ENCODE measurements around the gene LRRC51.

LRRC51 gene

DNA sequence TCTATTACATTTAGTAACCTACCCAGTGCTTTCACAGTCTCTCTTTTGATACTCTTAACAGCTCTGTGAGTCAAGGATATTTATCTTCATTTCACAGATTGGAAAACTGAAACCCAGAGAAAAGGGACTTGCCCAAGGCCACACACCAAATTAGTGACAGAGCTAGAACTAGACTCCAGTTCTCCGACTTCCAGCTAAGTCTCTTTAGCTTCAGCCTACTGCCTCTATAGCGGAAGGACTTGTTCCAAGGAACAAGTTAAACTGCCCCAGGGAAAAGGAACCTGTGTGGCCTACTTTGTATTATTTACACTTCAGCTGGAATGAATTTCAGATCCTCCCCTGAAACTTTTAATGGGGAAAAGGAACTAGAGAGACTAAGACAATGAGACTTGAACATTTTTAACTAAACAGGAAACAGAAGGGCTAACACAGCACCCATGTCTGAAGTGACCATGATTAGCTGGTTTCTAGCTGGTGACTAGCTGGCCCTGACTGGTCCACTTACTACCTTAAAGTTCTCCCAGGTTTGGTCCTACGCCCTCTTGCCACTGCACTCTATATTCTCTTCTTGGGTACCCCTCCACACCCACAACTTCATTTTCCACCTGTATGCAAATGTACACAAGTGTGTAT, 1.3 kb downstream of the LRRC51 start:
- no peak for TF ChIP-seq ZFX (IDR thresholded peaks at IDR 0.05; ENCODE audit: borderline replicate concordance)
- TF ChIP-seq, protein P1, sequence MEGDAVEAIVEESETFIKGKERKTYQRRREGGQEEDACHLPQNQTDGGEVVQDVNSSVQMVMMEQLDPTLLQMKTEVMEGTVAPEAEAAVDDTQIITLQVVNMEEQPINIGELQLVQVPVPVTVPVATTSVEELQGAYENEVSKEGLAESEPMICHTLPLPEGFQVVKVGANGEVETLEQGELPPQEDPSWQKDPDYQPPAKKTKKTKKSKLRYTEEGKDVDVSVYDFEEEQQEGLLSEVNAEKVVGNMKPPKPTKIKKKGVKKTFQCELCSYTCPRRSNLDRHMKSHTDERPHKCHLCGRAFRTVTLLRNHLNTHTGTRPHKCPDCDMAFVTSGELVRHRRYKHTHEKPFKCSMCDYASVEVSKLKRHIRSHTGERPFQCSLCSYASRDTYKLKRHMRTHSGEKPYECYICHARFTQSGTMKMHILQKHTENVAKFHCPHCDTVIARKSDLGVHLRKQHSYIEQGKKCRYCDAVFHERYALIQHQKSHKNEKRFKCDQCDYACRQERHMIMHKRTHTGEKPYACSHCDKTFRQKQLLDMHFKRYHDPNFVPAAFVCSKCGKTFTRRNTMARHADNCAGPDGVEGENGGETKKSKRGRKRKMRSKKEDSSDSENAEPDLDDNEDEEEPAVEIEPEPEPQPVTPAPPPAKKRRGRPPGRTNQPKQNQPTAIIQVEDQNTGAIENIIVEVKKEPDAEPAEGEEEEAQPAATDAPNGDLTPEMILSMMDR (IDR thresholded peaks at IDR 0.05): no peak
- H3K27ac ChIP-seq: peak overlapping the region; percentile 96

GRCh38 chr11:72083414-72083813, 2.8 kb downstream of the LRRC51 start:
- TF ChIP-seq, protein P1 (IDR thresholded peaks at IDR 0.05): no peak
- TF ChIP-seq ZFX (IDR thresholded peaks at IDR 0.05; ENCODE audit: borderline replicate concordance): no peak
- H3K27ac ChIP-seq: peak overlapping the region; percentile 96

DNA sequence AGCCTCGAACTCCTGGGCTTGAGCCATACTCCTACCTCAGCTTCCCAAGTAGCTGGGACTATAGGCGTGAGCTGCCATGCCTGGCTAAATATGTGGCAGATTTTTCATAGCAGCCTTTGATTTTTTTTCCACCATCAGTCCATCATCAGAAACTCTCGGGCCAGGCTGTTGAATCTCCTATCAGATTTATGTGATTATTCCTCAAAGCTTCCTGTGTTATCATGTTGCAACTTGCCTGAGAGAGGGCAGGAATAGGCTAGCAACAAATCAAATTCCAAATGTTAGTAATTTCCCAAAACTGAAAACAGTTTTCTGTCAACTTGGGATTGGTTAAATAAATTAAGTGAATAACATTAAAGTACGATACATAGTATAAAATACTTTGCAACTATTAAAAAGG, 3.4 kb downstream of the LRRC51 start:
- no peak for TF ChIP-seq ZFX (IDR thresholded peaks at IDR 0.05; ENCODE audit: borderline replicate concordance)
- TF ChIP-seq, protein P1 (IDR thresholded peaks at IDR 0.05): no peak

DNA sequence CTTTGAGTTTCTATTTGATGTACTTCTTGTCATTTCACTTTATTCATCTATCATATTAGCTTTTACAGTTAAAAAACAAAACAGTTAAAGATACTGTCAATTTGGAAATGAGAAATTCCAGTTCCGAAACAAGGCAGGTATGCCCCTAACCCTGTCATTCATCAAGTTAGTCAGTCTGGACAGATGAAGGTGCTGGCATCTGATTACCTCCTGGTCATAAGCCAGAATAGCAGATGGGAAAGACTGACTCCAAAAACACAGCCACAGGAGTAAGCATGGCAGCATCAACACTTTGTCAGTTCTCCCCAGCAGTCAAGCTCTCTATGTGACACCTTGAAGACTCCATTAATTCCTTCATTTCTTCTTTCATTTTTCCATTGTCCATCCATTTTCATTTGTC, 4.3 kb downstream of the LRRC51 start:
- no peak for TF ChIP-seq ZFX (IDR thresholded peaks at IDR 0.05; ENCODE audit: borderline replicate concordance)
- TF ChIP-seq, protein P1 (IDR thresholded peaks at IDR 0.05): no peak
- no peak overlapping the region for H3K27ac ChIP-seq

More for the DNA sequence above, 3.4 kb downstream of the LRRC51 start:
- H3K27ac ChIP-seq: peak overlapping the region; percentile 96; the same call in 1 of the 2 replicates

GRCh38 chr11:72085621-72086351, 5.1 kb downstream of the LRRC51 start:
- TF ChIP-seq, protein P1 (IDR thresholded peaks at IDR 0.05): no peak
- no peak for TF ChIP-seq ZFX (IDR thresholded peaks at IDR 0.05; ENCODE audit: borderline replicate concordance)
- H3K27ac ChIP-seq: peak overlapping the region; percentile 20; the same call in 1 of the 2 replicates

DNA sequence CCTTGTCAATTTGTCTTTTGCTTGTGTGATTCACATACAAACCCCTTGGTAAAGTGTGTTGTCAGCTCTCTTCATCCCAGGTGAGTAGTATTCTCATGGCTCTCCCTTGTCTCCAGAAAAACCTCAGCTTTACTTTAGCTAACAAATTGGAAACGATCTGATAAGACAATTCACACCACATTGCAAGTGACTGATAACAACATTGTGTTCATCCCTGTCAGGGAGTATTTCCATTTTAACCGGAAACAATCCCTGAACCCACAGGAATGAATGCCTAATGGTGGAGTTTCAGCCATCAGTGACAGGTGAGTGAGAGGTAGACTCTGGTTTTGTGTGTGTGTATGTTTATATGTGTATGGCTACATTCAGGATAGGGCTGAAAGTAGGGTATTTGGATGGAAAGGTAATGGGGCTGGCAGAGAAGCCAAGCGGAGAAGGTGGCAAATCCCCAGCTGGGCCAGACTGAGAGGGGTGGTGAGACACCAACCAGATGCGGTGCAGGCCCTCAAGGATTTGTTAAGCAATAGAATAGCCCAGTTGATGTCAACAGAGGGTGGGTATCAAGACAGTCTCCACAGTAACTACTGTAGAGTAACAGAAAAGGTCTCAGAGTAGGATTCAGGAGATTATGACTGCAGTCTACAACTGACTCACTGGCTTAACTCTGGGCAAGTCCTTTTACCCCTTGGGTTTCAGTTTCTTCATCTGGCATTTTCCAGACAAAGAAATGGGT, 7.6 kb downstream of the LRRC51 start:
- no peak overlapping the region for H3K27ac ChIP-seq
- TF ChIP-seq, protein P1 (IDR thresholded peaks at IDR 0.05): no peak
- no peak for TF ChIP-seq ZFX (IDR thresholded peaks at IDR 0.05; ENCODE audit: borderline replicate concordance)
